ENCODE data around the gene DEFB110.

DEFB110 gene

GRCh38 chr6:50049829-50050228, 28.0 kb upstream of the DEFB110 start, which contains the start of gene DEFB112:
Gene DEFB112 (minus strand): TSS chr6:50049929. CDS start chr6:50049869, 60 bp downstream.
- no peaks in the 10 kb centered on the region for H3K27me3 ChIP-seq (ENCODE audit: insufficient read depth, poor library complexity, severe bottlenecking)
- no peak for DNase-seq (ENCODE audit: low read depth in 1 of 2, low spot score in 1 of 2)
- TF ChIP-seq GABPA (IDR thresholded peaks at IDR 0.05; ENCODE audit: low read depth) (no peak), REST (IDR thresholded peaks at IDR 0.05; ENCODE audit: insufficient replicate concordance, low read depth) (no peak), CTCF (IDR thresholded peaks at IDR 0.05; ENCODE audit: insufficient read depth, low read length) (no peak), POLR2AphosphoS5 (IDR thresholded peaks at IDR 0.05; ENCODE audit: low read depth) (no peak), SPI1 (IDR thresholded peaks at IDR 0.05; ENCODE audit: borderline replicate concordance, low read depth) (no peak)
- no peak within 1 kb of the TSS for H3K4me3 ChIP-seq (replicated peaks; ENCODE audit: insufficient read depth, low read length)
- no peak within 1 kb of the TSS for H3K27ac ChIP-seq (replicated peaks)

DNA sequence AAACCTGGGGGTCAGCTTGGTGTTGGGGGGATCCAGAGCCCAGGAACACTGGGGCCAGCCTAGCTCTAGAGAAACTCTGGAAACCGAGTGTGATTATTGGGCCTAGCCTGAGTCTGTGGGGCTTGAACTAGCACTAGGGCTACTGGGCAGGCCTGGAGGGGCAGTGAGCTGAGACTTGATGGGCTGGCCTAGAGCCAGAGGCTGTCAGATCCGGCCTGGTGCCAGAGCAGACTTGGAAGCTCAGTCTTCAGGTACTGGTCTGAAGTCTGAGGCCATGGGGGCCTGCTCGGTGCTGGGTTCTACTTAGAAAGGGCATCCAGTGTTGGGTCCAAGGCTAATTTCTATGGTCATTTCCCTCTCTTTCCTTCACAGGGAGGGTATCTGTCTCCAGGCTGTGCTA, 25.2 kb upstream of the DEFB110 start:
- DNase-seq (ENCODE audit: low read depth in 1 of 2, low spot score in 1 of 2), result no peak
- Histone ChIP-seq H3K4me3 (replicated peaks; ENCODE audit: insufficient read depth, low read length) (no peak overlapping the region), H3K27ac (replicated peaks) (no peak overlapping the region), H3K27me3 (ENCODE audit: insufficient read depth, poor library complexity, severe bottlenecking) (no peaks in the 10 kb centered on the region)
- TF ChIP-seq POLR2AphosphoS5 (IDR thresholded peaks at IDR 0.05; ENCODE audit: low read depth) (no peak), SPI1 (IDR thresholded peaks at IDR 0.05; ENCODE audit: borderline replicate concordance, low read depth) (no peak), CTCF (IDR thresholded peaks at IDR 0.05; ENCODE audit: insufficient read depth, low read length) (no peak), GABPA (IDR thresholded peaks at IDR 0.05; ENCODE audit: low read depth) (no peak), REST (IDR thresholded peaks at IDR 0.05; ENCODE audit: insufficient replicate concordance, low read depth) (no peak)

DNA sequence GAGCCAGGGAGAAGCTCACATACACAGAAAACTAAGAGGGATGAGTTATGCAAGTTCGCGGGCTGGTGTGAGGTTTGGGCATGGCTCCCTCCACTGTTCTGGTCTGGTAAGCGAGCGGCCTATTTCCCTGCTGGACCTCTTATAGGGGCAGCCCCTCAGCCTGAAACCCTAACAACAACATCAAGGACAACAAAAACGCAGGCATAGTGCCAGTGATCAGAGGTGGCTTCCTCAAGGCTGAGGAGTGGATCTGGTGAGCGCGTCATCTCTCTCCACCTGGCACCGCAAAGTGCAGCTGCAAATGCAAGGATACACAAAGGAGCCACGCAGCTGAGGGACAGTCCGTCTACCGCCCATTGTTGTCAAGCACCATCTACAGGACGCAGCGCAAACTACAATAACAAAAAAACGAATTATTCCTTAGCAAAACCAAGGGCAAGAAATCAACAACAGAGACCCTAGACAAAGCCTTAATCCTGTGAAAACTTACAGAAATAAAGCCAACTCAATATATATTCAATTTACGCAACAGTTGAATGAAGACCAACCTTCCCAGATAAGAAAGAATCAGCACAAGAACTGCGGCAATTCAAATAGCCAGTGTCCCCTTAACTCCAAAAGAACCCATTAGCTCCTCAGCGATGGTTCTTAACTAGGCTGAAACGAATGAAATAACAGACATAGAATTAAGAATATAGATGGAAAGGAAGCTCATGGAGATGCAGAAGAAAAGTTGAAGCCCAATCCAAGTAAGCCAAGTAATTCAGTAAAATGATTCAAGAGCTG, 9.2 kb upstream of the DEFB110 start:
- H3K27me3 ChIP-seq (ENCODE audit: insufficient read depth, poor library complexity, severe bottlenecking), result no peaks in the 10 kb centered on the region
- DNase-seq (ENCODE audit: low read depth in 1 of 2, low spot score in 1 of 2), result no peak
- TF ChIP-seq REST (IDR thresholded peaks at IDR 0.05; ENCODE audit: insufficient replicate concordance, low read depth) (no peak), GABPA (IDR thresholded peaks at IDR 0.05; ENCODE audit: low read depth) (no peak), POLR2AphosphoS5 (IDR thresholded peaks at IDR 0.05; ENCODE audit: low read depth) (no peak), CTCF (IDR thresholded peaks at IDR 0.05; ENCODE audit: insufficient read depth, low read length) (no peak)
- H3K27ac ChIP-seq (replicated peaks), result no peak overlapping the region
- H3K4me3 ChIP-seq (replicated peaks; ENCODE audit: insufficient read depth, low read length), result no peak overlapping the region

All from HL-60 (cell line).